HFFc6 (cell line): ENCODE measurements around the gene YIF1B. TPM values are rescaled to one million over a fixed set of nuclear protein-coding genes. Genes with fewer than 3 reads are reported as not detected.

Experiments
- DNase-seq: peaks from one replicate; pipeline ENCODE4 v3.0.0-alpha.2; 2018
- H3K27ac Mint-ChIP-seq: 2 replicates; pipeline ENCODE4 v1.8.0; 2020; ENCODE audit warnings: mild to moderate bottlenecking, mixed read lengths
- H3K27me3 Mint-ChIP-seq: 2 replicates; pipeline ENCODE4 v1.8.0; 2021; ENCODE audit warnings: mild to moderate bottlenecking, moderate library complexity, mixed read lengths; ENCODE audit not compliant: insufficient read depth
- H3K36me3 Mint-ChIP-seq: 2 replicates; pipeline ENCODE4 v1.8.0; 2021; ENCODE audit warnings: low read depth, mixed read lengths
- H3K4me1 Mint-ChIP-seq: 2 replicates; pipeline ENCODE4 v1.8.0; 2020; ENCODE audit warnings: low read depth, mixed read lengths
- H3K4me3 Mint-ChIP-seq: 2 replicates; pipeline ENCODE4 v1.8.0; 2020; ENCODE audit warnings: mild to moderate bottlenecking, moderate library complexity, mixed read lengths
- H3K9me3 Mint-ChIP-seq: 2 replicates; pipeline ENCODE4 v1.8.0; 2020; ENCODE audit warnings: mild to moderate bottlenecking, mixed read lengths
- total RNA-seq, 6 experiments: library from RNA; stranded (reverse); fragmentation: NEBNext Ultra II Directional; extraction: Animal tissue kit (Norgen Biotek cat#: 25700); gene quantifications; 2 replicates in 1 of 6; 3 replicates in 5 of 6; pipeline ENCODE4 v1.2.3, GENCODE V29; 2021
- TF ChIP-seq, protein P1 (sequence below): fragments of 200-600 bp; sonication (generic); IDR thresholded peaks from 2 replicates; pipeline ENCODE4 v1.5.0; 2021; ENCODE audit warnings: antibody characterized with exemption, mild to moderate bottlenecking

The YIF1B gene
- total RNA-seq, 6 experiments from 2014 or later, result 80.8 to 98.5 (median 86.6) TPM

DNA sequence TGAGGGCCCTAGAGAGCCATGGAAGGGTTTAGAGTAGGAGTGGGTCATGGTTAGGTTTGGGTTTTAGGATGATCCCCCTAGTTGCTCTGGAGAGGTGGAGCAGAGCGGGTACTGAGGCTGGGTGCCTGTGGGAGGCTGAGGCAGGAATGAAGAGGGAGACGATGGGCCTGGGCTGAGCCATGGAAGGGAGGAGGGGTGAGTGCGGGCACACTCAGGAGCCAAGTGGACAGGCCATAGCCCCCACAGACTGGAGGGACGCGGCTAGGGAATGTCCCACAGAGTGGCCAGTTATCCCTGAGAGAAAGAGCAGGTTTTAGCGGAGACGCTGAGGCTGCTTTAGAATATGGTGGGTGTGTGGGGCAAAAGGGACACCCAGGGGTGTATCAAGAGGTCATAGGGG is 13.9 kb upstream of the YIF1B start:
- DNase-seq, result no peak
- H3K27me3 Mint-ChIP-seq, result peaks cover 3% of the 10 kb centered on the region; the same call in 1 of the 2 replicates
- no peaks in the 10 kb centered on the region for H3K9me3 Mint-ChIP-seq
- no peaks in the 10 kb centered on the region for H3K4me1 Mint-ChIP-seq
- TF ChIP-seq, protein P1, sequence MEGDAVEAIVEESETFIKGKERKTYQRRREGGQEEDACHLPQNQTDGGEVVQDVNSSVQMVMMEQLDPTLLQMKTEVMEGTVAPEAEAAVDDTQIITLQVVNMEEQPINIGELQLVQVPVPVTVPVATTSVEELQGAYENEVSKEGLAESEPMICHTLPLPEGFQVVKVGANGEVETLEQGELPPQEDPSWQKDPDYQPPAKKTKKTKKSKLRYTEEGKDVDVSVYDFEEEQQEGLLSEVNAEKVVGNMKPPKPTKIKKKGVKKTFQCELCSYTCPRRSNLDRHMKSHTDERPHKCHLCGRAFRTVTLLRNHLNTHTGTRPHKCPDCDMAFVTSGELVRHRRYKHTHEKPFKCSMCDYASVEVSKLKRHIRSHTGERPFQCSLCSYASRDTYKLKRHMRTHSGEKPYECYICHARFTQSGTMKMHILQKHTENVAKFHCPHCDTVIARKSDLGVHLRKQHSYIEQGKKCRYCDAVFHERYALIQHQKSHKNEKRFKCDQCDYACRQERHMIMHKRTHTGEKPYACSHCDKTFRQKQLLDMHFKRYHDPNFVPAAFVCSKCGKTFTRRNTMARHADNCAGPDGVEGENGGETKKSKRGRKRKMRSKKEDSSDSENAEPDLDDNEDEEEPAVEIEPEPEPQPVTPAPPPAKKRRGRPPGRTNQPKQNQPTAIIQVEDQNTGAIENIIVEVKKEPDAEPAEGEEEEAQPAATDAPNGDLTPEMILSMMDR, result no peak
- no peak overlapping the region for H3K4me3 Mint-ChIP-seq
- H3K36me3 Mint-ChIP-seq, result no peaks in the 10 kb centered on the region
- no peak overlapping the region for H3K27ac Mint-ChIP-seq

DNA sequence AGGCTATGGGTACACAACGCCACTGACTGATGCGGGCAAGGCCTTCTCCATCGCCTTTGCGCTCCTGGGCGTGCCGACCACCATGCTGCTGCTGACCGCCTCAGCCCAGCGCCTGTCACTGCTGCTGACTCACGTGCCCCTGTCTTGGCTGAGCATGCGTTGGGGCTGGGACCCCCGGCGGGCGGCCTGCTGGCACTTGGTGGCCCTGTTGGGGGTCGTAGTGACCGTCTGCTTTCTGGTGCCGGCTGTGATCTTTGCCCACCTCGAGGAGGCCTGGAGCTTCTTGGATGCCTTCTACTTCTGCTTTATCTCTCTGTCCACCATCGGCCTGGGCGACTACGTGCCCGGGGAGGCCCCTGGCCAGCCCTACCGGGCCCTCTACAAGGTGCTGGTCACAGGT is 10.8 kb upstream of the YIF1B start:
- TF ChIP-seq, protein P1, result no peak
- no peak for DNase-seq
- H3K36me3 Mint-ChIP-seq, result no peaks in the 10 kb centered on the region
- H3K27ac Mint-ChIP-seq, result no peak overlapping the region
- no peaks in the 10 kb centered on the region for H3K9me3 Mint-ChIP-seq
- H3K4me1 Mint-ChIP-seq, result peaks cover 5% of the 10 kb centered on the region; the same call in 1 of the 2 replicates
- H3K27me3 Mint-ChIP-seq, result peaks cover 3% of the 10 kb centered on the region
- no peak overlapping the region for H3K4me3 Mint-ChIP-seq

DNA sequence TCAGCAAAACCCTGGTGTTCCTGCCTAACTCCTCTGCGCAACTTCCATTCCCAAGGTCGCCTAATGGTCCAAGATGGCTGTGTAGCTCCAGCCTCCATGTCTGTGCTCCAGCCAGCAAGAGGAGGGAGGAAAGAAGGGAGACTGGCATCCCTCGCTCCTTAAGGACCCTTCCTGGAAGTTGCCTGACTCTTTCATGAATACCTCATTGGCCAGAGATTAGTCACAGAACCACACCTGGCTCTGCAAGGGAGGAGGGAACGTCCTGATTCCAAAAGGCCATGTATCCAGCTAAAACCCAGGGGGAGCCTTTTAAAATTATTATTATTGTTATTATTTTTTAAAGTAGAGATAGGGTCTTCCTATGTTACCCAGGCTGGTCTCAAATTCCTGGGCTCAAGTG is 8.7 kb upstream of the YIF1B start:
- no peak for DNase-seq
- TF ChIP-seq, protein P1, result no peak
- H3K27me3 Mint-ChIP-seq, result peaks cover 1% of the 10 kb centered on the region
- no peaks in the 10 kb centered on the region for H3K36me3 Mint-ChIP-seq
- H3K27ac Mint-ChIP-seq, result no peak overlapping the region
- H3K4me1 Mint-ChIP-seq, result peaks cover 7% of the 10 kb centered on the region; the same call in 1 of the 2 replicates
- H3K9me3 Mint-ChIP-seq, result no peaks in the 10 kb centered on the region
- no peak overlapping the region for H3K4me3 Mint-ChIP-seq

DNA sequence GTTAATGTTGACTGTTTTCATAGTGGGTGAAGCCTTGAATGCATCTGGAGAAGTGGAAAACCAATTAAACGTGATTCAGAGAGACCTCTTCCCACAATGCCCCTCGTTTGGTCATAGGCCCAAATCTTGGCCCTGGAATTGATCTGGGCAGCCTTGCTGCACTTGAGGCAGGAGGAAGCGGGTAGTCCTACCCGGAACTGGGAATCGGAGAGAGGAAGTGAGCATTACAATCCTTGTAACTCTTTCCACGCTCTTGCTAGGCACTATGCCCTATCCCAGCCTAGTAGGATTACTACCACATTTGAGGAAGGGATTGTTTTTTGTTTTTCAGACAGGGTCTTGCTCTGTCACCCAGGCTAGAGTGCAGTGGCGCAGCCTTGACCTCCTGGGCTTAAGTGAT is 7.5 kb upstream of the YIF1B start:
- peaks cover 7% of the 10 kb centered on the region; the same call in 1 of the 2 replicates for H3K4me1 Mint-ChIP-seq
- H3K27me3 Mint-ChIP-seq, result no peaks in the 10 kb centered on the region; the same call in none of the 2 replicates
- H3K36me3 Mint-ChIP-seq, result no peaks in the 10 kb centered on the region
- no peak overlapping the region for H3K27ac Mint-ChIP-seq
- no peak overlapping the region for H3K4me3 Mint-ChIP-seq
- DNase-seq, result no peak
- no peaks in the 10 kb centered on the region for H3K9me3 Mint-ChIP-seq
- TF ChIP-seq, protein P1, result no peak

GRCh38 chr19:38321646-38322196 is 6.0 kb upstream of the YIF1B start:
- H3K27me3 Mint-ChIP-seq, result no peaks in the 10 kb centered on the region; the same call in 1 of the 2 replicates
- no peaks in the 10 kb centered on the region for H3K9me3 Mint-ChIP-seq
- H3K27ac Mint-ChIP-seq, result no peak overlapping the region
- H3K36me3 Mint-ChIP-seq, result no peaks in the 10 kb centered on the region
- no peak overlapping the region for H3K4me3 Mint-ChIP-seq
- DNase-seq, result no peak
- H3K4me1 Mint-ChIP-seq, result peaks cover 7% of the 10 kb centered on the region; the same call in 1 of the 2 replicates
- TF ChIP-seq, protein P1, result no peak
